Measurements from ENCODE around the gene PRKCD.

Gene PRKCD

GRCh38 chr3:53171827-53172505, 11.0 kb downstream of the PRKCD start:
- no peak for DNase-seq (ENCODE audit: low read depth)
- peak overlapping the region; percentile 52 for H3K4me3 ChIP-seq (ENCODE audit: low read depth, low read length)

GRCh38 chr3:53173107-53173506, 12.1 kb downstream of the PRKCD start:
- no peak overlapping the region for H3K4me3 ChIP-seq (ENCODE audit: low read depth, low read length)
- DNase-seq (ENCODE audit: low read depth), result no peak
- no peak for TF ChIP-seq CTCF (IDR thresholded peaks at IDR 0.05; ENCODE audit: insufficient read depth, low read depth, low read length, missing control alignments)

More at GRCh38 chr3:53171827-53172505, 11.0 kb downstream of the PRKCD start:
- TF ChIP-seq CTCF (IDR thresholded peaks at IDR 0.05; ENCODE audit: insufficient read depth, low read depth, low read length, missing control alignments), result no peak

- peak overlapping the region; percentile 17 for H3K4me3 ChIP-seq (ENCODE audit: low read depth, low read length)
- TF ChIP-seq CTCF (IDR thresholded peaks at IDR 0.05; ENCODE audit: insufficient read depth, low read depth, low read length, missing control alignments), result peak; percentile 32
- peak; percentile 80 for DNase-seq (ENCODE audit: low read depth)
These were observed 13.6 kb downstream of the PRKCD start for GRCh38 chr3:53174346-53175250.

GRCh38 chr3:53175613-53176540, 14.9 kb downstream of the PRKCD start:
- TF ChIP-seq CTCF (IDR thresholded peaks at IDR 0.05; ENCODE audit: insufficient read depth, low read depth, low read length, missing control alignments), result no peak
- no peak overlapping the region for H3K4me3 ChIP-seq (ENCODE audit: low read depth, low read length)
- DNase-seq (ENCODE audit: low read depth), result no peak

GRCh38 chr3:53178246-53178645, 17.2 kb downstream of the PRKCD start:
- no peak for DNase-seq (ENCODE audit: low read depth)
- no peak for TF ChIP-seq CTCF (IDR thresholded peaks at IDR 0.05; ENCODE audit: insufficient read depth, low read depth, low read length, missing control alignments)

GRCh38 chr3:53179580-53179979, 18.6 kb downstream of the PRKCD start:
- H3K4me3 ChIP-seq (ENCODE audit: low read depth, low read length), result no peak overlapping the region
- no peak for DNase-seq (ENCODE audit: low read depth)
- no peak for TF ChIP-seq CTCF (IDR thresholded peaks at IDR 0.05; ENCODE audit: insufficient read depth, low read depth, low read length, missing control alignments)

More at GRCh38 chr3:53178246-53178645, 17.2 kb downstream of the PRKCD start:
- no peak overlapping the region for H3K4me3 ChIP-seq (ENCODE audit: low read depth, low read length)

All from GM12865 (cell line).